ENCODE data around the gene ERVFRD-1. TPM values are rescaled to one million over a fixed set of nuclear protein-coding genes. Genes with fewer than 3 reads are reported as not detected.

The ERVFRD-1 gene
- total and polyA plus RNA-seq, 8 donors: 0.06 to 0.09 (median 0.07) TPM; not detected in 5

- WGBS, 2 donors: 47 to 50% methylated on average over 3 of the region's 3 CpGs
- Histone ChIP-seq H3K27ac (no peak overlapping the region), H3K4me1 (no peaks in the 10 kb centered on the region), H3K27me3 (no peaks in the 10 kb centered on the region), H3K36me3 (no peaks in the 10 kb centered on the region), H3K9me3 (no peaks in the 10 kb centered on the region), H3K4me3 (no peak overlapping the region)
- no peak for TF ChIP-seq CTCF (IDR thresholded peaks at IDR 0.05)
- no peak for FAIRE-seq
- intact Hi-C loops (cut with DNase I): no loop called here
- no peak for DNase-seq
- ATAC-seq: no peak
Measured at GRCh38 chr6:11085758-11086435, 25.6 kb downstream of the ERVFRD-1 start.

- intact Hi-C loops (cut with DNase I): no loop called here
- Histone ChIP-seq H3K36me3 (no peaks in the 10 kb centered on the region), H3K9me3 (no peaks in the 10 kb centered on the region), H3K27ac (no peak overlapping the region), H3K4me3 (no peak overlapping the region), H3K4me1 (no peaks in the 10 kb centered on the region), H3K27me3 (no peaks in the 10 kb centered on the region)
- DNase-seq: no peak
- TF ChIP-seq CTCF (IDR thresholded peaks at IDR 0.05): no peak
- WGBS, 2 donors: 73 to 83% methylated on average over 5 of the region's 5 CpGs
- no peak for ATAC-seq
- FAIRE-seq: no peak
Measured at GRCh38 chr6:11083956-11084355, 27.6 kb downstream of the ERVFRD-1 start.

- ATAC-seq: no peak
- intact Hi-C loops (cut with DNase I): no loop called here
- FAIRE-seq: no peak
Measured at GRCh38 chr6:11083491-11083890, 28.0 kb downstream of the ERVFRD-1 start.

GRCh38 chr6:11080296-11080695 is 31.2 kb downstream of the ERVFRD-1 start:
- H3K27ac ChIP-seq: no peak overlapping the region
- FAIRE-seq (no peak), ATAC-seq (no peak), DNase-seq (no peak)
- no peak for TF ChIP-seq CTCF (IDR thresholded peaks at IDR 0.05)
- intact Hi-C loops (cut with DNase I): no loop called here
- H3K36me3 ChIP-seq: no peaks in the 10 kb centered on the region
- WGBS, 2 donors: 58 to 63% methylated on average over 3 of the region's 3 CpGs
- no peak overlapping the region for H3K4me3 ChIP-seq
- no peaks in the 10 kb centered on the region for H3K27me3 ChIP-seq
- no peaks in the 10 kb centered on the region for H3K4me1 ChIP-seq
- no peaks in the 10 kb centered on the region for H3K9me3 ChIP-seq

More at GRCh38 chr6:11083491-11083890, 28.0 kb downstream of the ERVFRD-1 start:
- WGBS, 2 donors: 68 to 69% methylated on average over 4 of the region's 4 CpGs
- DNase-seq: no peak
- Histone ChIP-seq H3K9me3 (no peaks in the 10 kb centered on the region), H3K27ac (no peak overlapping the region), H3K36me3 (no peaks in the 10 kb centered on the region), H3K27me3 (no peaks in the 10 kb centered on the region), H3K4me3 (no peak overlapping the region), H3K4me1 (no peaks in the 10 kb centered on the region)
- TF ChIP-seq CTCF (IDR thresholded peaks at IDR 0.05): no peak

GRCh38 chr6:11078266-11078665 is 33.3 kb downstream of the ERVFRD-1 start:
- no peaks in the 10 kb centered on the region for H3K9me3 ChIP-seq
- no peak overlapping the region for H3K4me3 ChIP-seq
- H3K27me3 ChIP-seq: no peaks in the 10 kb centered on the region
- no peak overlapping the region for H3K27ac ChIP-seq
- no peak for ATAC-seq
- no peak for FAIRE-seq
- 55 to 57% methylated on average over 4 of the region's 4 CpGs for WGBS, 2 donors
- TF ChIP-seq CTCF (IDR thresholded peaks at IDR 0.05): no peak
- no peaks in the 10 kb centered on the region for H3K36me3 ChIP-seq
- intact Hi-C loops (cut with DNase I): no loop called here
- no peaks in the 10 kb centered on the region for H3K4me1 ChIP-seq
- no peak for DNase-seq

Measured in pancreas (tissue), 10 donors.